Hepatic stellate cell (primary cell): ENCODE data around the gene FAF1.
A peak's percentile ranks its signal among the peaks of the same experiment; 100 is the strongest.
"Not testable (repeated sequence)": the region's sequence is repeated elsewhere in the genome, so short reads cannot be mapped to it uniquely, and the experiment has no call there.

ENCODE experiments used
- DNase-seq: peaks from one replicate; pipeline ENCODE4 v3.0.0; 2011; ENCODE audit warnings: low spot score

Gene FAF1

GRCh38 chr1:50959303-50959912 lies 659 bp downstream of the FAF1 start:
- DNase-seq = no peak

- no peak for DNase-seq
Observed at GRCh38 chr1:50955116-50955515, 5.0 kb downstream of the FAF1 start.

GRCh38 chr1:50952566-50952965 lies 7.5 kb downstream of the FAF1 start:
- DNase-seq = not testable (repeated sequence)

GRCh38 chr1:50950396-50950795 lies 9.7 kb downstream of the FAF1 start:
- no peak for DNase-seq

- no peak for DNase-seq
Observed at GRCh38 chr1:50949286-50949982, 10.6 kb downstream of the FAF1 start.

- DNase-seq = no peak
Observed at GRCh38 chr1:50942334-50942733, 17.7 kb downstream of the FAF1 start.

- no peak for DNase-seq
Observed at GRCh38 chr1:50940291-50940690, 19.8 kb downstream of the FAF1 start.

GRCh38 chr1:50936321-50936720 lies 23.7 kb downstream of the FAF1 start:
- no peak for DNase-seq

GRCh38 chr1:50935276-50935675 lies 24.8 kb downstream of the FAF1 start:
- not testable (repeated sequence) for DNase-seq

GRCh38 chr1:50934838-50935237 lies 25.2 kb downstream of the FAF1 start:
- DNase-seq = no peak

GRCh38 chr1:50933770-50934169 lies 26.3 kb downstream of the FAF1 start:
- DNase-seq = not testable (repeated sequence)

GRCh38 chr1:50932043-50932442 lies 28.0 kb downstream of the FAF1 start:
- not testable (repeated sequence) for DNase-seq

GRCh38 chr1:50930965-50931737 lies 28.9 kb downstream of the FAF1 start:
- DNase-seq = no peak

- DNase-seq = no peak
Observed at GRCh38 chr1:50930193-50930592, 29.9 kb downstream of the FAF1 start.

- DNase-seq = peak; percentile 15
Observed at GRCh38 chr1:50929376-50929958, 30.6 kb downstream of the FAF1 start.

GRCh38 chr1:50923564-50923963 lies 36.5 kb downstream of the FAF1 start:
- no peak for DNase-seq

GRCh38 chr1:50921029-50921428 lies 39.0 kb downstream of the FAF1 start:
- no peak for DNase-seq

GRCh38 chr1:50920409-50920808 lies 39.7 kb downstream of the FAF1 start:
- DNase-seq = no peak

- no peak for DNase-seq
Observed at GRCh38 chr1:50917138-50918137, 42.6 kb downstream of the FAF1 start.

GRCh38 chr1:50915621-50916020 lies 44.4 kb downstream of the FAF1 start:
- no peak for DNase-seq

GRCh38 chr1:50913954-50914353 lies 46.1 kb downstream of the FAF1 start:
- DNase-seq = no peak
